NB4 (cell line): ENCODE results near the gene AFG1L.

Experiments
- DNase-seq: peaks from one replicate; pipeline ENCODE4 v3.0.0; 2010; ENCODE audit warnings: low read depth
- H3K4me3 ChIP-seq: one replicate; pipeline ENCODE4 v1.5.1; 2011; ENCODE audit warnings: mild to moderate bottlenecking, low read depth, low read length, moderate library complexity
- CTCF ChIP-seq: IDR thresholded peaks from one replicate; pipeline ENCODE4 v1.5.1; 2012; ENCODE audit warnings: low read depth, low read length
- MAX ChIP-seq: IDR thresholded peaks from 2 replicates; pipeline ENCODE4 v1.6.1; 2011; ENCODE audit warnings: low read depth, low read length
- MYC ChIP-seq: IDR thresholded peaks from 2 replicates; pipeline ENCODE4 v1.6.1; 2011; ENCODE audit warnings: low read depth, low read length
- POLR2A ChIP-seq: IDR thresholded peaks from 2 replicates; pipeline ENCODE4 v1.6.1; 2011; ENCODE audit warnings: mild to moderate bottlenecking; ENCODE audit not compliant: insufficient read length; ENCODE audit errors: extremely low read depth

The AFG1L gene

GRCh38 chr6:108559884-108560462, 265.1 kb downstream of the AFG1L start:
- TF ChIP-seq MAX (0 out of 2 replicates have a peak, but pooled peaks have one; percentile 16), POLR2A (no peak)
- peak overlapping the region; percentile 76 for H3K4me3 ChIP-seq
- peak; percentile 72 for DNase-seq

- H3K4me3 ChIP-seq = peak within 1 kb of the TSS; percentile 76
Measured at GRCh38 chr6:108560463-108561308, 265.8 kb downstream of the AFG1L start, which contains the start of gene FOXO3. TSS of gene FOXO3 (plus strand) at chr6:108560917. CDS start at chr6:108561209, 292 bp downstream.

GRCh38 chr6:108561309-108561647, 266.4 kb downstream of the AFG1L start:
- peak; percentile 34 for DNase-seq

More at GRCh38 chr6:108560463-108561308, 265.8 kb downstream of the AFG1L start, which contains the start of gene FOXO3:
- DNase-seq = peak; percentile 95
- TF ChIP-seq POLR2A (peak; percentile 62), MAX (peak; percentile 12; the same call in 1 of the 2 replicates), MYC (peak; percentile 68), CTCF (no peak)

GRCh38 chr6:108561742-108562502, 267.1 kb downstream of the AFG1L start:
- TF ChIP-seq POLR2A = no peak
- TF ChIP-seq MAX = no peak
- no peak for TF ChIP-seq MYC
- TF ChIP-seq CTCF = no peak
- H3K4me3 ChIP-seq = peak overlapping the region; percentile 74
- DNase-seq = peak; percentile 75

More at GRCh38 chr6:108561309-108561647, 266.4 kb downstream of the AFG1L start:
- peak overlapping the region; percentile 74 for H3K4me3 ChIP-seq

- TF ChIP-seq MAX (peak; percentile 93), POLR2A (no peak), MYC (peak; percentile 91)
- DNase-seq = peak; percentile 94
Measured at GRCh38 chr6:108562503-108562993, 267.7 kb downstream of the AFG1L start.

GRCh38 chr6:108563292-108563691, 268.4 kb downstream of the AFG1L start:
- no peak for DNase-seq
- TF ChIP-seq CTCF (no peak), POLR2A (no peak), MAX (no peak), MYC (no peak)
- peak overlapping the region; percentile 74 for H3K4me3 ChIP-seq

More at GRCh38 chr6:108562503-108562993, 267.7 kb downstream of the AFG1L start:
- H3K4me3 ChIP-seq = peak overlapping the region; percentile 74

- no peak overlapping the region for H3K4me3 ChIP-seq
- DNase-seq = no peak
- TF ChIP-seq MAX = no peak
- TF ChIP-seq CTCF = no peak
- no peak for TF ChIP-seq MYC
Measured at GRCh38 chr6:108564178-108564577, 269.3 kb downstream of the AFG1L start.
